NAMALWA (cell line): ENCODE results near the gene GPLD1.
"Not testable (repeated sequence)": the region's sequence is repeated elsewhere in the genome, so short reads cannot be mapped to it uniquely, and the experiment has no call there.

Experiments
- DNase-seq: peaks from one replicate; pipeline ENCODE4 v3.0.0-alpha.2; 2015; ENCODE audit warnings: low spot score

GPLD1 gene, protein sequence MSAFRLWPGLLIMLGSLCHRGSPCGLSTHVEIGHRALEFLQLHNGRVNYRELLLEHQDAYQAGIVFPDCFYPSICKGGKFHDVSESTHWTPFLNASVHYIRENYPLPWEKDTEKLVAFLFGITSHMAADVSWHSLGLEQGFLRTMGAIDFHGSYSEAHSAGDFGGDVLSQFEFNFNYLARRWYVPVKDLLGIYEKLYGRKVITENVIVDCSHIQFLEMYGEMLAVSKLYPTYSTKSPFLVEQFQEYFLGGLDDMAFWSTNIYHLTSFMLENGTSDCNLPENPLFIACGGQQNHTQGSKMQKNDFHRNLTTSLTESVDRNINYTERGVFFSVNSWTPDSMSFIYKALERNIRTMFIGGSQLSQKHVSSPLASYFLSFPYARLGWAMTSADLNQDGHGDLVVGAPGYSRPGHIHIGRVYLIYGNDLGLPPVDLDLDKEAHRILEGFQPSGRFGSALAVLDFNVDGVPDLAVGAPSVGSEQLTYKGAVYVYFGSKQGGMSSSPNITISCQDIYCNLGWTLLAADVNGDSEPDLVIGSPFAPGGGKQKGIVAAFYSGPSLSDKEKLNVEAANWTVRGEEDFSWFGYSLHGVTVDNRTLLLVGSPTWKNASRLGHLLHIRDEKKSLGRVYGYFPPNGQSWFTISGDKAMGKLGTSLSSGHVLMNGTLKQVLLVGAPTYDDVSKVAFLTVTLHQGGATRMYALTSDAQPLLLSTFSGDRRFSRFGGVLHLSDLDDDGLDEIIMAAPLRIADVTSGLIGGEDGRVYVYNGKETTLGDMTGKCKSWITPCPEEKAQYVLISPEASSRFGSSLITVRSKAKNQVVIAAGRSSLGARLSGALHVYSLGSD

DNA sequence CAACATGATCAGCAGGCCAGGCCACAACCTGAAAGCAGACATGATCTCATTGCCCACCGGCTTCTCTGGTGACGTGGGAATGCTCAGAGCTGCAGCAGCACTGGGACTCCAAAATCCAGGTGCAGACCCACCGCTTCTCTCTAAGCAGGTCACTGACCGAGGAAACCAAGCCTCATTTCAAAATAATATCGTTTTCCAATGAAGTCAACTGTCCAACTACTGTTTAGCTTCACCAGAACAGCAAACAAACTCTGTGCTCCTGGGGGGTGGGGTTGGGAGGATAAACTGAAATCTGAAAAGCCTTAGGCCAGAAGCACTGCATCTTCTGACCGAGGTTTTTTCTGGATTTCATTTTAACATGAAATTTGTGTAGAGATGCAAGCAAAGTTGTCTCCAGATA, at the start of gene GPLD1:
TSS of gene GPLD1 (minus strand) at position 109 of the 400 bp plus-strand sequence. CDS start at position 42, 67 bp downstream.
- DNase-seq = no peak

DNA sequence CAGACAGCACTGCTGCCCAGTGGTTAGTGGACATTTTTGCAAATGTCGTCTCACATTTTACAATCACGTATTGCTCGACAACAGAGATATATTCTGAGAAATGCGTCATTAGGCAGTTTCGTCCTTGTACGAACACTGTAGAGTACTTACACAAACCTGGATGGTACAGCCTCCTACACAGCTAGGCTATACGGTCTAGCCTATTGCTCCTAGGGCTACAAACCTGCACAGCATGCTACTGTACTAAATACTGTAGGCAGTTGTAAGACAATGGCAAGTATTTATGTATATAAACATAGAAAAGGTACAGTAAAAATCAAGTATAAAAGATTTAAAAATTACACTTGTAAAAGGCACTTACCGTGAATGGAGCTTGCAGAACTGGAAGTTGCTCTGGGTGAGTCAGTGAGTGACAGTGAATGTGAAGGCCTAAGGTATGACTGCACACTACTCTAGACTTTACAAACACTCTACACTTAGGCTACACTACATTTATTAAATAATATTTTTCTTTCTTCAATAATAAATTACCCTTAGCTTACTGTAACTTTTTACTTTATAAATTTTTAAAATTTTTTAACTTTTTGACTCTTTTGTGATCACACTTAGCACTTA, 48.5 kb upstream of the GPLD1 start:
- no peak for DNase-seq

DNA sequence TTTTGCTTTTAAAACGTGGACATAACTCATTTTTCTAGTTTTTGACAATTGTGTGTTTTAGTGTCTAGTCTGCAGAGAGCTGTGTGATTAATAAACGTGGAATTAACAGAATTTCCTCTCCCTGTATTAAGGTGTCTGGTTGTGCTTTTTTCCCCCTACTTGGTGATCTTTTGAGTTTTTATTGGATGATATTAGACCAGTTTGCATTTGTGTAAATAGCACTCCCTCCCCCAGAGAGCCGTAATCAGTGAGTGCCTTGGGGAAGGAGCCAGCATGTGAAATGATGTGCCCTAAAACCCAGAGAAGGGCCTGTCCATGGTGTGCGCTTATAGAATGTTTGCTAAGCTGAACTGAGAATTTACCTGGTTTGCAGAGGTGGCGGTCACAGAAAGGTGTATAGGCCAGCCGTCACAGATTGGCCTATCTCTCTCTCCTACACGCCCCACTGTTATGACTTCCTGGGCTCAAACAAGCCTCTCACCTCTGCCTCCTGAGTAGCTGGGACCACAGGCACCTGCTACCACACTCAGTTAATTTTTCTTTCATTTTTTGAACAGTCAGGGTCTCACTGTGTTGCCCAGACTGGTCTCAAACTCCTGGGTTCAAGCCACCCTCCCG, 47.8 kb upstream of the GPLD1 start:
- no peak for DNase-seq

DNA sequence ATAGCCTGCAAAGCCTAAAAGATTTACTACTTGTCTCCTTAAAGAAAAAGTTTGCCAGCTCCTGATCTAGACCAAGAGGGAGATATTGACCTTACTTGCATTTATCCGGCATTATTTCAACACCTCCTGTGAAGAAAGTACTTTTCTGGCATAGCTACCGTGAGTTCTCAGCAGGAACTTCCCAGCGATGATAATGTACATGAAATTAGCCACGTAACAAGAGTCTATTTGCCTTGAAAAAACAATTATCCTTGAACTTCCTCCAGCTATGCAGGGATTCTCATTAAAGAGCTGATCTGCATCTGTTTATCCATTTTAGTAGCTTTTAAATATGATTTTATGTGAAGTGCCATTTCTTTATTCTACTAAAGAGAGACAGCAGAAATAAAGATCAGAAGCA, 47.1 kb upstream of the GPLD1 start:
- no peak for DNase-seq

DNA sequence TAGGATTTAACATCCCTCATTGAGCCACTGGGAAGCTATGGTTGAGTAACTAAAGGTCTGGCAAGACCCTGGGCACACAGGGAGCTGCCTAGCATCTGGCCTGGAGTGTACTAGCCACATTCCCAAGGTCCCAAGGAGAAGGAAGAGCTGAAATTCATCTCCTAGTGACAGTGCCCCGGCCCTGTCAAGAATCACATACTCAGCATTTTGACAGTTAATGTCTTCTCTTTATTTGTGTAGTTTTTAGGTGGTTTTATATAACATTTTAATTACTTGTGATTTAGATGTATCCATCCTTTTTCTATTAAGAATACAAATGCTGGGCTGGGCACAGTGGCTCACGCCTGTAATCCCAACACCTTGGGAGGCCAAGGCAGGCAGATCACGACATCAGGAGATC, 45.8 kb upstream of the GPLD1 start:
- DNase-seq = no peak

DNA sequence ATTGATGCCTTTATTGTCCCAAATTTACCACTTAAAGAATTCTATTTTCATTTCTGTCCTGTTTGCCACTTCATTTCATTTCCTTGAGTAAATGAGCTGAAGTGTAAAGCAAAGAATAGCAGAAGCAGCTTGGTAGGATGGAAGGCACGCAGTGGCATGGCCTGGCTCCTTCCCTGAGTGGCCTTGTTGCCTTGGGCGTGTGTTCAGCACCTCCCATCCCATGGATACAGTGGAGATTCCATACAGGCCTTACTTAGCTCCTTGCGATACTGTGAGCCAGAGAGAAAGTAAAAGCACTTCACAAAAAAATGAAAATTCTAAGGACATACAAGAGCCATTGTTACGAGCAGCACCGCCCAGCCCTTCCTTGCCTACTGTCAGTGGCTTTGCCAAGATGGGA, 45.0 kb upstream of the GPLD1 start:
- DNase-seq = no peak

DNA sequence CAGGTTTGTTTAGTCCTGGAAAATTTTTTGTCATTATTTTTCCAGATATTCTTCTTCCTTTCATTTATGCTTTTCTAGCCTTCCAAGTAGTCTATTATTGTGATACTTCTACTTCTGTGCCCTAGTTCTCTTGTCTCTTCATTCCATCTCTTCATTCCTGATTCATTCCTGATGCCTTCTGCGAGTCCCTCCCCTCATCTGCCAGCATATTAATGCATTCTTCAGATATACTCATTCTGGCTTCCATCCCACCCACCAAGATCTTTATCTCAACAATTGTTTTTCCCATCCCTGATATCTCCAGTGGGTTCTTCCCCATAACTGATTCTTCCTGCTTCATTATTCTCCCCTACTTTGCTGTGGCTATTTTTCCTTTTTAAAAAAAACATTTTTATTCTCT, 40.6 kb upstream of the GPLD1 start:
- no peak for DNase-seq

DNA sequence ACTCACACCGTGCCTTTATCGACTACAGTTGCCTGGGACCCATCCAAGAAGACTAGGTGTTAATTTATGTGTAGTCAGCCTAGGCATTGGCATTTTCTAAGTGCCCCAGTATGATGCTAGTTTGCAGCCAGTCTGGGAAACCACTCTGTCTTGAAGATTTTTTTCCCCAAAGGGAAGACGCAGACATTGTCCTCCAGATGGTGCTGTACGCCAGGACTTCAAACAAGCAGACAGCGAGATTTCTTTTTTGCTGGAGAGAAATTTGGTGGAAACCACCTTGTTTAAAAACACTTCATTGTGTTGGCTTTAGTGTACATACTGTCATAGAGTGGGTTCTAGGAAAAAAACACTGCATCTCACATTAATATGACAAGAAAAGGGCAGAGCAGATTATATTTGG, 35.4 kb upstream of the GPLD1 start:
- peak; percentile 87 for DNase-seq

DNA sequence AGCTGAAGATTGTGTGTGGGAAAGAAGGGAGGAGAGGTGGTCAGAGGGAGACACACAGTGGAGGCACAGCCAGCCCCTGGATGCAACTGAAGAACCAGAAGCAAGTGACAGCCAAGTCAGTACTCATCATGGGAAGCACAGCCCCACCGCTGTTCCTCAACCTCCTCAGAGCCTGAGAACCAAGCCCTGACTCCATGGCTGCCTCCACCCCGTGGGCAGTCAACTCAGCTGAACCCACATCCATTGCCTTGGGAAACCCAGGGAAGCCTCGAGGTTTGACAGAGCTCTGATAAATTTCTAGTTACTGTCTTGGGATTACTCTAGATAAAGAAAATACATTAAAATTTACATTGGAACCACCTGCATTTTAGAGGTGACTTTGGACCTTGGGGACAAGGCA, 35.0 kb upstream of the GPLD1 start:
- DNase-seq = no peak

DNA sequence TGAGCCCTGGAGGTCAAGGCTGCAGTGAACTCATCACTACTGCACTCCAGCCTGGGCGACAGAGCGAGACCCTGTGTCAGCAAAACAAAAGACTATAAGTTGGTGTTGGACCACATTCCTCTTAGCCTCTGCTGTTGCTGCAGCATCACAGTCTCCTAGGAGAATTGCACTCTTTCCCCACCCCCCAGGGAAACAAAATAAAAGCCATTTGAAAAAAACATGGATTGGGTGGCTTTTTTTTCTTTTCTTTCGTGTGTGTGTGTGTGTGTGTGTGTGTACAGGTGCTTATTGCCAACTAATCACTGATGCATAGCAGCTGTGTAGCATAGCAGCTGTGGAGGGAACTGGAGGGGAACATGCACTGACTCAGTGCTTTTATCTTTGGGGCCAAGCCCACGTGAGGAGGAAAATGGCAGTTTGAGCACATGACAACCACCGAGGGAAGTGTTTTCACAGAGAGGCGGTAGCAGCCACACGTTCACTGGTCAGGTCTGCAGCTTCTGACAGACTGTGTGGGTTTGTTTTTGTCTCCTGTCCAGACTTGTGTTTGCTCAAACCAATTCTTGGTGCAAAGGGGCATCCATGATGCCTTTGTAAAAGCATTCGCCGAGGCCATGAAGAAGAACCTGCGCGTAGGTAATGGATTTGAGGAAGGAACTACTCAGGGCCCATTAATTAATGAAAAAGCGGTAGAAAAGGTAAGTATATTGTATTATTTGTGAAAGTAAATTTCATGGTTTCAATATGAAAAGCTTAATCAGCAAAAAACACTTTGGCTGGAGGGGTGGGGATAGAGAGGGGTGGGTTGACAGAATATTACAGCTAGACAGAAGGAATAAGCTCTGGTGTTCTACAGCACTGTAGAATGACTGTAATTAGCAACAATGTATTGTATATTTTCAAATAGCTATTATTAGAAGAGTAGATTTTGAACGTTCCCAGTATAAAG, 33.1 kb upstream of the GPLD1 start:
- DNase-seq = peak; percentile 98

DNA sequence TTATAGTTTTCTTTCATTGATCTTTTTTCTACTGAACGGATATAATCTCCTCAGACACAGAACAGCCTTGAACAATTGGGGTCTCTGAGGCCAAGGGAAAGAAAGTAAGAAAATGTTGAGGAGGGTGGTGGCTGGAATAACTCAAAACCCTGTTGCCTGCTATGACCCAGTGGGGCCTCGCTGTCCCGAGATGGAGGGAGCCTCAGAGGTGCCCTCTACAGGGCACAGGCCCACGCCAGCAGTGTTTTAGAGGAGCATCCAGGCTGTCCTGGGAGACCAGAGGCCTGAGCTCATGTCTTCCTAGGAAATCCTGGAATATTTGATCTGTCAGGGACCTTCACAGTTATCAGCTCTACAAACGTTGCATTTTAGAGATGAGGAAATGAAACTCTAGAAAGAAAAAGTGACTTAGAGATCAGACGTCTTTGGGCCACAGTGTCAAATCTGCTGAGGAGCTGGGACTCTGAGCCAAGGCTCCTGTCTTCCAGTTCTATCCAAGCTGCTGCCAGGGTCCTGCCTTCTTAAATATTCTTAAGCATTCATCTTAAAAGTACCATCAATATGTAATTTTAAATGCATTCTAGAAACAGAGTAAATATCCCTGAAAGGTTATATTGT, 31.7 kb upstream of the GPLD1 start:
- peak; percentile 75 for DNase-seq

DNA sequence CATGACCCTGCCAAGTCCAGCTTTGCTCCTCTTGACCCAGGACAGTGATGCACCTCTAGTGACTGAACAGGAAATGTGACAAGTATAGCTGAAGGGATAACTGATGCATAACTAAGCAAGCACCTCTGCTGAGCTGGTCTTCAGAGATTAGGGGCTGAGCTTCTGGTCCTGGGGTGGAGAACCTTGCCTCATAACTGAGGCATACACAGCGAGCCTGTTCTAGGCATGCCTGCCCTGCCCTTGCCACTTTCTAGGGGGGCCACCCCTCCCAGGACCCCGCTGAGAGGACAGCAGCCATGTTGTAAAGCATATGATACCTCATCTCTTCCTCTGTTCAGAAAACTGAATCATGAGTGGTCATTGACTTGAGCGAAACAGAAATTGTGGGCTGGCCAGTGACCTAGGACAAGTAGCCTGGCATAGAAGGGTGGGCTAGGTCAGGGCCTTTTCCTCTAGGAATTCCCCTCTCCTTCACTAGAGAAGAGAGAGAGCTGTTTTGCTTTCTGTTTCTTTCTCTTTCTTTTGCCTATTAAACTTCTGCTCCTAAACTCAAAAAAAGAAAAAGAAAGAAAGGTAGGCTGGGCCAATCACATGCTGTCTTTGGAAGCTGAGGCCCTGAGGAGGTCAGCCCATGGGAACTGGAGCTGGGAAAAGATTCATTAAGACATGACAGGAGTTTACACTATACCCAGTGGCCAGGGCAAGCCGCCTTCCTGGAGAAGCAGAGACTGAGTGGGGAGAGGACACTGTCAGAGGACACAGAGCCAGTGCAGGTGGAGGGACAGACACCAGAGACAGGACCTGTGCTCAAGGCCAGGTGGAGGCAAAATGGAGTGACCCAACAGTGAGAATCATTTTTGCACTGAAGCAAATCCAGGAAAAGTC, 28.5 kb upstream of the GPLD1 start:
- peak; percentile 73 for DNase-seq

DNA sequence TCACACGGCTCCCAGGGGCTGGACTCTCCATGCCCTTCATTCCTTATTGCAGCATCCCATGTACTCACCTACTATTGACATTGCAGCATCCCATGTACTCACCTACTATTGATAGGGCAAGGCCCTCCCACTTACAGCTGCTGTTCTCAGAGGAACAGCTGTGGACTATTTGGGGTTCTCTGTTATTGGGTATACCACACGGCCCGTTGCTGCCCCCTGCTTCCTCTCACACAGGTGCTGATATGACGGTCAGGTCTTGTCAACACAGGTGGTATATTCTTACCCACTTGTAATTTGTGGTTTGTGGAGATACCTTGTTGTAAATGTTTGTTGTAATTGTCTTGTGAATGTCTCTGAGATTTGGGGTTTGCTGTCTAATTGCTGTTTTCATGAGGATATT, 24.2 kb upstream of the GPLD1 start:
- DNase-seq = peak; percentile 69

DNA sequence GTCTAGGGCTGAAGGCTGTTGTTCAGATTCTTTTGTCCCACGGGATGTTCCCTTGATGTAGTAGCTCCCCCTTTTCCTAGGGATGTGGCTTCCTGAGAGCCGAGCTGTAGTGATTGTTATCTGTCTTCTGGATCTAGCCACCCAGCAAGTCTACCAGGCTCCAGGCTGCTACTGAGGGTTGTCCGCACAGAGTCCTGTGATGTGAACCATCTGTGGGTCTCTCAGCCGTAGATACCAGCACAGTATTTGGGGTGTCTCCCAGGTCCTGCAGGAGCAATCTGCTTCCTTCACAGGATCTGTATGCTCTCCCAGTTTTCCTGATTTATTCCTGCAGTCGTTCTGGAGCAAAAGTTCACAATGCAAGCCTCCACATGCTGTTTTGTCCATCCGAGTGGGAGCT, 22.6 kb upstream of the GPLD1 start:
- not testable (repeated sequence) for DNase-seq

DNA sequence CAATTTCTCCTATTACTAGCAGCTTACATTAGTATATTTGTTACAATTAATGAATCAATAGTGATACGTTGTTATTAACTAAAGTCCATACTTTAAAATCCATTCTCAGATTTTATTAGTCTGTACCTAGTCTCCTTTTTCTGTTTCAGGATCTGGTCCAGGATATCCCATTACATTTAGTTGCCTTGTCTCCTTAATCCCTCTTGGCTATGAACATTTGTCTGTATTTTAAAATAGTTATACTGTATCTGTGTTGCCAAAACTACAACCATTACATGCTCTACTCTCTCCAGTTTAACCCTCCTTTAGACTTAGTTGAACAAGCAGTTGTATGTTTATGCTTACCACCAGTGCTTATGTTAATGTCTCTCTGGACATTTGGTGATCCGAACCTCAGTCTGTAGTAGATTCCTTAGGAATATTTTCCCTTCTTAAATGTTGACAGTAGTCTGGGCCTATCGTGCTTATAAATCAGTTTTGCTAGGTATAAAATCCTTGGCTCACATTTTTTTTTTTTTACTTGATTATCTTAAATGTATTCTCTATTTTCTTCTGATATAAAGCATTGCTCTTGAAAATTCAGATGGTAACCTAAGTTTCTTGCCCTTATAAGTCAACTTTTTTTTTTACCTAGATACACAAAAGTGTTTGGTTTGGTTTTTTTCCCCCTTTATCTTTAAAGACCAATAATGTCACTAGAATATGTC, 17.6 kb upstream of the GPLD1 start:
- no peak for DNase-seq

DNA sequence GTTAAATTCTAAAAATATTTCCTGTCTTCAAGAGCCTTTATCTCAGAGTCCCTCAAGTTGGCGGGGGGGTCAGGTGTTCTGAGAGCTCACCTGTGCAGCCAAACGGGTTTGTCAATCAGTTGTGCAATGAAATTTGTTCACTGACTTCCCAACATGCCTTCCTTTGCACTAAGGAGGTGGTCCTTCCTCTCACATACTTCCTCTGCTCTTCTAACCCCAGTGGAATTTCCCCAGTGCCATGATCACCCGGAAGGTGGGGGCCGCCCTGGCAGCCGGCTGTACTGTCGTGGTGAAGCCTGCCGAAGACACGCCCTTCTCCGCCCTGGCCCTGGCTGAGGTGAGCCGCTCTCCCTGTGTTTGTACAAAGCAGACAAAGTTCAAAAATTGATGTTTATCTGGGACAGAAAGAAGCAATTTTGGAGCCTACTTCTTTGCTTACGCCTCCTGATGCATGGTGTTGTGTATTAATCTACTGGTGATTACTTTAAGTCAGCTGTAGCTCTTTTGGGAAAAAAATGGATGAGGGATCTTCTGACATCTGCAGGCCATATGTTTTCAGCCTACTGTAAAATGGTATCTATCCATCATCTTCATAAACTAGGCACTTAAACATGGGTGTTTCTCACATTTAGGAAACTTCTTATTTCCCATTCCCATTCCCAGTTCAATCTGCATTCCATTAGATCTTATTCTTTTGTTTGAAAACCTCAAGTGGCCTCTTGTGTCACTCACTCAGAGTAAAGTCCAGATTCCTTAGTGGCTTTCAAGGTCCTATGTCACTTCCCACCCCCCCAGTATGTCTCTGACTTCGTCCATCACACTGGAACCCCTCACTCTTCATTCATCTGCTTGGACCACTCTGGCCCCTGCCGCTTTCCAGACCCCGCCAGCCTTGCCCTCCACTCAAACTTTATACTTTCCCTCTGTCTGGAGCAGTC, 15.5 kb upstream of the GPLD1 start:
- DNase-seq = no peak

DNA sequence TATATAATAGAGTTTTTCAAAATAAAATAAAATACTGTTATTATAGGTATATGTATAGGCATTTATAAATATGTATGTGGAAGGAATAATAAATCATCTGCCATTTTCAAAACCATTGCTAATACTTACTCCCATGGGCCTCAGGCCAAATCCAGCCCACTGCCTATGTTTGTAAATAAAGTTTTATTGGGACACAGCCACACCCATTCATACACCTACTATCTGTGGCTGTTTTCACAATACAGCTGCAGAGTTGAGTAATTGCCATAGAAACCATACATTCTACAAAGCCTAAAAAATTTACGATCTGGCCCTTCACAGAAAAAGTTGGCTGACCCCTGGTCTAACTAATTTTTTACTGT, 14.9 kb upstream of the GPLD1 start:
- no peak for DNase-seq

DNA sequence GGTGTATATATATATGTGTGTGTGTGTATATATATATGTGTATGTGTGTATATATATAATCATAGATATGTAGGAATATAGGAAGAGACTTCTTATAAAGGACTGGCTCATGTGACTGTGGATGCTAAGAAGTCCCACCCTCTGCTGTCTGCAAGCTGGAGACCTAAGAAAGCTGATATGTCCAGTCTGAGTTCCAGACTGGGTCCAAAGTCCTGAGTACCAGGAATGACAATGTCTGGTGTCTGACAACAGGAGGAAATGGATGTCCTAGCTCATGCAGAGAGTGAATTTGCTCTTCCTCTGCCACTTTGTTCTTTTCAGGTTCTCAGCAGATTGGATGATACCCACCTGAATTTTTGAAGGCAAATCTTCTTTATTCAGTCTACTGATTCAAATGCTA, 12.5 kb upstream of the GPLD1 start:
- DNase-seq = no peak
